T-helper 1 cell treated with Interleukin-12 subunit alpha and Interleukin-12 subunit beta and Interleukin-4 antibody, amounts not matched to agents 30 μg/mL and 1 μg/mL, for 36 hours (primary cell): ENCODE measurements around the gene TRIM63.
"Not testable (repeated sequence)": the region's sequence is repeated elsewhere in the genome, so short reads cannot be mapped to it uniquely, and the experiment has no call there.

Source experiments
- H3K27ac Mint-ChIP-seq: one replicate; pipeline ENCODE4 v1.8.0; 2021; ENCODE audit warnings: mild to moderate bottlenecking, mixed read lengths
- H3K27me3 Mint-ChIP-seq: one replicate; pipeline ENCODE4 v1.8.0; 2021; ENCODE audit warnings: low read depth, mixed read lengths
- H3K36me3 Mint-ChIP-seq: one replicate; pipeline ENCODE4 v1.8.0; 2021; ENCODE audit warnings: low read depth, mixed read lengths
- H3K4me1 Mint-ChIP-seq: one replicate; pipeline ENCODE4 v1.8.0; 2021; ENCODE audit warnings: low read depth, mixed read lengths
- H3K4me3 Mint-ChIP-seq: one replicate; pipeline ENCODE4 v1.8.0; 2021; ENCODE audit warnings: mild to moderate bottlenecking, moderate library complexity, mixed read lengths
- H3K9me3 Mint-ChIP-seq: one replicate; pipeline ENCODE4 v1.8.0; 2021; ENCODE audit warnings: mixed read lengths

TRIM63 gene

DNA sequence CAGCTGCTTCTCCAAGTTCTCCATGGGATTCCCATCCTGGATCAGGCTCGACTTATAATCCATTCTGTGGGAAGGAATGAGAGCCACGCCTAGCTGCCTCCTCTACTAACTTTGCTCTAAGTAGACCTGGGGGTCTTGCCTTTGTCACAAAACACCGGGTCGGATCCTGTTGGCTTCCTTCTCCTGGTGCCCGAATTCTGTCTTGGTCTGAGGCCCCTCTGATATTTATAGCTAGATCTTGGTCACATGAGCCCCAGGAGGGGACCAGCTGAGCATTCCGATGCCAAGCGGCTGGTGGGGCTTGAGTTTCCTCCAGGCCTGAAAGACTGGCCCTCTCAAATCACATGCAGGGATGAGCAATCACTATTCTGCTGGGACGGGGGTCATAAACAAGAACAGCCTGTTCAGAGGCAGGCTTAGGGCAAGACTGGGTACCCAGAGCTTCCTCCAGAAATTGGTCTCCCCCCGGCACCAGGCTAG, at the start of gene TRIM63:
TRIM63 (minus strand) TSS at position 199 of the 480 bp plus-strand sequence; CDS start at position 63, 136 bp downstream.
- Mint-ChIP-seq H3K27ac (no peak within 1 kb of the TSS), H3K27me3 (peaks cover 50% of the 10 kb centered on the region), H3K36me3 (no peaks in the 10 kb centered on the region), H3K9me3 (no peaks in the 10 kb centered on the region), H3K4me3 (no peak within 1 kb of the TSS), H3K4me1 (no peaks in the 10 kb centered on the region)

DNA sequence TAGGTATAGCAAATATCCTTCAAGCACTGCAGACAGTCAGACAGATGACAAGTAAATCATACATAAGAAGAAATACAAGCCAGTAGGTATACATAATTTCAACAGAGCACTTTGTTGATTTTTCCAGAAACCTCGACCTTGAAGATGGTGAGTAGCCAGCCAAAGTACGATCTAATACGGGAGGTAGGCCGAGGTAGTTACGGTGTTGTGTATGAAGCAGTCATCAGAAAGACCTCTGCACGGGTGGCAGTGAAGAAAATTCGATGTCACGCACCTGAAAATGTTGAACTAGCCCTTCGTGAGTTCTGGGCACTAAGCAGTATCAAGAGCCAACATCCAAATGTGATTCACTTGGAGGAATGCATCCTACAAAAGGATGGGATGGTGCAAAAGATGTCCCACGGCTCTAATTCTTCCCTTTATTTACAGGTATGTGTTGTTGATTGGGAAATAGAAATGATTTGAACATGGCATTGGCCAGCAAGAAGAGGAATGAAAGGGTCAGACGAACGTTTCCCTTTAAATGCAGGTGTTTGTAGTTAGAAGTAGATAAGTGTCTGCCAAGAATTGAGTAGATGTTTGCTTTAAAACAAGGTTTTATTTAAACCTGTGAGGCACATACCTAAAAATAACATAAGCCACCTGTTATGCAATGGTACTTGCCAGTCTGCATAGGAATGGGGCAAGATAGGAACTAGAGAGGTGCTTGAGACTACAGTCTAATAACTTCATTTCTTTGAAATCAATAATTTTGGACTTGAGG, 46.9 kb upstream of the TRIM63 start:
- peaks cover 17% of the 10 kb centered on the region for H3K36me3 Mint-ChIP-seq
- peaks cover 35% of the 10 kb centered on the region for H3K4me1 Mint-ChIP-seq
- no peaks in the 10 kb centered on the region for H3K9me3 Mint-ChIP-seq
- peak overlapping the region; percentile 31 for H3K4me3 Mint-ChIP-seq
- H3K27me3 Mint-ChIP-seq, result no peaks in the 10 kb centered on the region
- no peak overlapping the region for H3K27ac Mint-ChIP-seq

DNA sequence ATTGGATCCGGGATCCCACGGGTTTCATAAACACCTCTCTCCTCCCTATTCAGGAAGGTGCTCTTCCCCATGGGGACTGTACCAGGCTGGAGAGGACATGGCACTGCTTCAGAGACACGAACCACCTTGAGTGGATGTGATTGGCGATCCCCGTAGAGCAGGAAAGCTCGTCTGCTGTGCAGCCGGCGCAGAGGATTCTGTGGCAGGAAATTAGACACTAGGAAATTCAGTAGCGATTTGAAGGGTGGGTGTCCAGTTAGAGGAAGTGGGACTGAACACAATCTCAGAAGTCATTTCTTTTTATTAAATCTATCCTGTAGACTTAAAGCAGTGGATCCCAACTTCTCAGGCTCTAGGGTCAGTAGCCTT, 45.0 kb upstream of the TRIM63 start:
- H3K27ac Mint-ChIP-seq, result peak overlapping the region; percentile 90
- no peaks in the 10 kb centered on the region for H3K27me3 Mint-ChIP-seq
- H3K4me1 Mint-ChIP-seq, result peaks cover 27% of the 10 kb centered on the region
- peak overlapping the region; percentile 97 for H3K4me3 Mint-ChIP-seq
- H3K9me3 Mint-ChIP-seq, result no peaks in the 10 kb centered on the region
- peaks cover 6% of the 10 kb centered on the region for H3K36me3 Mint-ChIP-seq

DNA sequence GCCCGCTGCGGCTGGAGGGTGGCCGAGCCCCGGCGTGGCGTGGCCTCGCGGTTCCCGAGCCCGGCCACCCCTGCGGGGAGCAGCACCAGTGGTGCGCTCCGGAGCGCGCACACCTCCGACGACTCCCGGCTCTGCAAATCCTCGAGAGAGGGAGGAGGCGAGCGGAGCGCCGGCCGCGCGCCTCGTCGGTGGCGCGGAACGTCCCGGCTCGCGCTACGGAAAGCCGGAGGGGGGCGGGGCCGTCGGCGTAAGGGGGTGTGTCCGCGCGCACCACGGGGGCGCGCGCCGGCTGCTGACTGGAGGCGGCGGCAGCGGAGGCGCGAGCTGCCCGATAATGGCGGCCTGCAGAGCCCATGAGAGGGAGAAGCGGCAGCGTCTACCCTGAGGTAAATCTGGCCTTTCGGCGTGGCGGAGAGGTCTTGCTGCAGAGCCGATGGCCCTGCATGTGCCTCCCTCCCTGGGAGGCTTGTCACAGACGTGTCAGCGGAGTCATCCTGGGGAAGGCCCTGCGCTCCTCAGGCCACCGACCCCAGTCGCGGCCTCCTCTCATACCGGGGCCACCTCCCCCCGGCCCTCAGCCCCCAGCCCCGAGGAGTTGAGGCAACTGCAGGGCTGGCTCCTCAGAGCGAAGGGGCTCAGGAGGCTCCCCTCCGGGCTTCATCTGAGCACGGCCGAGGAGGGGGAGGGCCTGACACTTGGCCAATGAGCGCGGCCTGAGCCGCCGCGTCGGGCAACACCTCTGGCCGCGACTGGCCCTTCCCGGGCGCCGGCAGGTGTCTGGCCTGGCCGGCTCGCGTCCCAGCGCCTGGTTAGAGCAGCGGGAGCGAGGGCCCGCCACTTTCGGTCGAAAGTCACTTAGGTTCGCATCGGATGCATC, 44.3 kb upstream of the TRIM63 start, which contains the start of gene PDIK1L:
PDIK1L (plus strand) TSS at position 295 of the 877 bp plus-strand sequence. CDS start 2,485 bp downstream, outside the sequence.
- Mint-ChIP-seq H3K4me3 (peak within 1 kb of the TSS; percentile 97), H3K27me3 (no peaks in the 10 kb centered on the region), H3K27ac (peak within 1 kb of the TSS; percentile 92), H3K36me3 (peaks cover 6% of the 10 kb centered on the region), H3K4me1 (peaks cover 27% of the 10 kb centered on the region), H3K9me3 (no peaks in the 10 kb centered on the region)

DNA sequence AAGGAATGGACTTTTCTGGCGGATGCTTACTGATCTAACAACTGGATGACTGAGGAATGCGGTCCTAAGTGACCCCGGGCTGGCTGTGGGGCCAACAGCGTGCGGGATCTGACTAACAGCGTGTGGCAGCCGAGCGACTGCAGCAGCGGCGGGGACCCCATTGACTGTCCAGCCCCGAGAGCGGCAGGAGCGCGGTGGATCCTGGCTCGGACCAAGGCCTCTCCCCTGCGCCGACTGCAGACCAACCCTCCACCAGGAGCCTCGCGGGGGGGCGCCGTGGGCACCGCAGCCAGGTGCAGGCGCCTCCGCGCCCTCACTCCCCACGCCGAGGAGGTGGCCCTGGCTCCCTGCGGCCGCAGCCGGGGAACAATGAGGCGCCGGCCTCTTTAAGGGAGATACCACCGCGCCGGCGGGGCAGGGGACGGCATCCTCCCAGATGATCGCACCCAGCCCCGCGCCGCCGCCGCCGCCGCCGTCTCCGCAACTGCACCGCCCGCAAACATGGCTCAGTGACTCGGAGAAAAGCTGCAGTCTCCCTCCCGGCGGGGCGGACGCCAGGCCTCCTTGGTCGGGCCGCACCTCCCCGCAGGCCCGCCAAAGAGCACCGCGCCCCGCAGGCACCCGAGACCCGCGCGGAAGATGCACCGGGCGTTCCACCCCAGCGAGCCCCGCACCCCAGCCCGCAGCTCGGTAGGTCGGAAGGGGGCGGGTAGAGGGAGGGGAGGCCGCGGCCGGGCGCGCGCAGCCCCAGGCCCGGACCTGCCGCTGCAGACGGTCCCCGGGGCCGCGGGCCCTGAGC, 43.5 kb upstream of the TRIM63 start:
- peaks cover 6% of the 10 kb centered on the region for H3K36me3 Mint-ChIP-seq
- H3K9me3 Mint-ChIP-seq, result no peaks in the 10 kb centered on the region
- H3K27me3 Mint-ChIP-seq, result no peaks in the 10 kb centered on the region
- peaks cover 27% of the 10 kb centered on the region for H3K4me1 Mint-ChIP-seq
- peak overlapping the region; percentile 82 for H3K27ac Mint-ChIP-seq
- H3K4me3 Mint-ChIP-seq, result peak overlapping the region; percentile 89

DNA sequence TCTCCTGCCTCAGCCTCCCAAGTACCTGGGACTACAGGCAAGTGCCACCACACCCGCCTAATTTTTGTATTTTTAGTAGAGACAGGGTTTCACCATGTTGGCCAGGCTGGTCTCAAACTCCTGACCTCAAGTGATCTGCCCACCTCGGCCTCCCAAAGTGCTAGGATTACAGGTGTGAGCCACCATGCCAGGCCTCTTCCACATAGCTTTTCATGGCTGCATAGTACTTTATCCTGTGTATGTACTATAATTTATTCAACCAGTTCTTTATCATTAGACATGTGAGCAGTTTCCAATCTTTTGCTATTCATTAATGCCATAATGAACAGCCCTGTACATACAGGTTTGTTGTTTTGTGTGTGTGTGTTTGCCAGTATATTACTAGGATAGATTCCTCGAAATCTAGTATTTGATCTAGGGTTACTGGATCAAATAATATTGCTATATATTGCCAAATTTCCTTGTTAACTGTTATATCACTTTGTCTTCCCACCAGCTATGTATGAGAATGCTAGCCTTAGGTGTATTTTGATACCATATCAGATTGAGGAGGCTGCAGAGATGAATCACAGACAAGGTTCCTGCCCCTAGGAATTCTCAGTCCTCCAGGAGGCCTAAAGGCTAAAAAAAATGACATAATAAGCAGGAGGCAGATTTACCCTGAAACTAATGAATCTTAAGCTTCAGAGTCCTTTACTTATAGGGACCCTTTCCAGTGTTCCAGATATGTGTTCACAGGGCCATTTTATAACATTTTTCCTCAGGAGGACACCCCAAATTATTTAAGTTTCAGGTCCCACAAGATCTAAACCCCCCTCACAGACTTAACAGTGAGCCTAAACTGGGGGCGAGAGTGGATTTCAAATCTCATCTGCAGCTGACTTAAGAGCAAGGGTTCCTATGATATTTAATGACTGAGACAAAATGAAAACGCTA, 42.1 kb upstream of the TRIM63 start:
- Mint-ChIP-seq H3K4me3 (peak overlapping the region; percentile 89), H3K9me3 (no peaks in the 10 kb centered on the region), H3K27me3 (peaks cover 3% of the 10 kb centered on the region), H3K36me3 (peaks cover 4% of the 10 kb centered on the region), H3K27ac (no peak overlapping the region), H3K4me1 (peaks cover 22% of the 10 kb centered on the region)

DNA sequence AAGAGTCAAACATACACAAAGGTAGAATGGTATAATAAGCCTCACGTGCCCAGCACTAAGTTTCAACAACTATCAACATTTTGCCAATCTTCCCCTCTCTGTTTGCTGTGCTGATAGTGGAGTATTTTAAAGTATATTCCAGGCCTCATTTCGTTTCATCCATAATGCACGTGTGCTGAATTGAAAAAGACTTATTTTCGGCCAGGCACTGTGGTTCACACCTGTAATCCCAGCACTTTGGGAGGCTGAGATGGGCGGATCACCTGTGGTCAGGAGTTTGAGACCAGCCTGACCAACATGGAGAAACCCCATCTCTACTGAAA, 37.8 kb upstream of the TRIM63 start:
- H3K27ac Mint-ChIP-seq, H3K36me3 Mint-ChIP-seq, H3K4me3 Mint-ChIP-seq, H3K9me3 Mint-ChIP-seq, H3K4me1 Mint-ChIP-seq: not testable (repeated sequence)
- H3K27me3 Mint-ChIP-seq, result peaks cover 25% of the 10 kb centered on the region

DNA sequence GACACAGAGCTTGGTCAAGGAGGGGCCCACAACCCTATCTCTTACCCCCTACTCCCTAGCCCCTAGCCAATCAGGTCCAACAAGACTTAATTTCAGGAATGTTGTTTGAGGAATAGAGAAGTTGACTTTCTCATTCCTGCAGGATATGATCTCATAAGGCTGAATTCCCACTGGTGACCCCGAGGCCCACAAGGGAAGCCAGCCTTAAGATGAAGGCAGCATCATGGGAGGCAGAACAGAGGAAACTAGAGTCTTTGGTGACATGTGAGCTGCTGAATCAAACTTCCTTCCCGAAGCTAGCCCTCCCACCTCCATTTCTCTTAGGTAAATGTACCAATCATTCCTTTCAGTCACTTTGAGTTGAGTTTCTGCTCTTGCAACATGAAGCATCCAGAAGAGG, 35.1 kb upstream of the TRIM63 start:
- H3K27me3 Mint-ChIP-seq, result peaks cover 26% of the 10 kb centered on the region
- no peaks in the 10 kb centered on the region for H3K36me3 Mint-ChIP-seq
- no peak overlapping the region for H3K4me3 Mint-ChIP-seq
- H3K9me3 Mint-ChIP-seq, result no peaks in the 10 kb centered on the region
- H3K4me1 Mint-ChIP-seq, result peaks cover 4% of the 10 kb centered on the region
- no peak overlapping the region for H3K27ac Mint-ChIP-seq

DNA sequence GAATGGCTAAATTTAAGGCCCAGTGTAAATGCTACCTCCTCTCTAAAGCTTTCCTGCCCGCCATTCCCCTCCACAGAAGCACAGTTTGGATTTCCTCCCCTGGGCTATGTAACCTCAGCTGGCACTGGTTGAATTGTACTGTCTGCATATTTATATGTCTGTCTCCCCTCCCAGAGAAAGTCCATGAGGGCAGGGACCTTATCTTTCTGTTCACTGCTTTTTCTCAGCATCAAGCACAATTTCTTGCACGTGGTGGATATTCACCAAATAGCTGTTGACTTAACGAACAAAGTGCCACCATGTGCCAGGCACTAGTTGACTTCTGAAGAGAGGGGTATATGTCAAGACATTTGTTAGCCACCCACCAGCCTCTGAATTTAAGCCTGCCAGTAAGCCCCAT, 34.7 kb upstream of the TRIM63 start:
- Mint-ChIP-seq H3K9me3 (no peaks in the 10 kb centered on the region), H3K36me3 (no peaks in the 10 kb centered on the region), H3K4me1 (peaks cover 6% of the 10 kb centered on the region), H3K27me3 (peaks cover 26% of the 10 kb centered on the region), H3K4me3 (no peak overlapping the region), H3K27ac (no peak overlapping the region)

DNA sequence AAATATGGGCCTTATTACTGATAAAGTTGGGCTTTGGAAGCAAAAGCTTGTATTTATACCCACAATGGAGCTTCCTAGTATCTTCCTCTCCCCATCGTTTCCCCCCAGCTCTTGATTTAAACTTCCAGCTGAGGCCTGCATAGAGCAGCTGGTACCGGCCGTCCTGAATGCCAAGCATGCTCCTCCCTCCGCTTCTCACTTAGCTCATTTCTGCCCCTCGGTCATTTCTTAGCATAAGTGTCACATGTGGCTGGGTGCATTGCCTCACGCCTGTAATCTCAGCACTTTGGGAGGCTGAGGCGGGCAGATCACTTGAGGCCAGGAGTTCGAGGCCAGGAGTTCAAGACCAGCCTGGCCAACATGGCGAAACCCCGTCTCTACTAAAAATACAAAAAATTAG, 32.8 kb upstream of the TRIM63 start:
- H3K4me1 Mint-ChIP-seq, H3K4me3 Mint-ChIP-seq, H3K27ac Mint-ChIP-seq, H3K36me3 Mint-ChIP-seq, H3K9me3 Mint-ChIP-seq: not testable (repeated sequence)
- H3K27me3 Mint-ChIP-seq, result peaks cover 32% of the 10 kb centered on the region

DNA sequence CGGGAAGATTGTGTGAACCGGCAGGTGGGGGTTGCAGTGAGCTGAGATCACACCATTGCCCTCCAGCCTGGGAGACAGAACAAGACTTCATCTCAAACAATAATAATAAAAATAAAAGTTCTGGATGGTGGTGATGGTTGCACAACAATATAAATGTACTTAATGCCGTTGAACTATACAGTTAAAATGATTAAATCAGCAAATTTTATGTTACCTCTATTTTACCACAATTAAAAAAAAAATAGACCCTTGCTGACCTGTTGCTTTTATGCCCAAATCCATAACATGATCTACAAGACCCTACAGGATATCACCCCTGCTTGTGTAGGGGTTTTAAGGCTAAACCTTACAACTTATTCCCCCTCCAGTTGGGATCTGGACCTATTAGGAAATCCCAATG, 32.4 kb upstream of the TRIM63 start:
- Mint-ChIP-seq H3K4me1 (peaks cover 6% of the 10 kb centered on the region), H3K36me3 (no peaks in the 10 kb centered on the region), H3K9me3 (no peaks in the 10 kb centered on the region), H3K4me3 (no peak overlapping the region), H3K27me3 (peaks cover 30% of the 10 kb centered on the region), H3K27ac (no peak overlapping the region)

DNA sequence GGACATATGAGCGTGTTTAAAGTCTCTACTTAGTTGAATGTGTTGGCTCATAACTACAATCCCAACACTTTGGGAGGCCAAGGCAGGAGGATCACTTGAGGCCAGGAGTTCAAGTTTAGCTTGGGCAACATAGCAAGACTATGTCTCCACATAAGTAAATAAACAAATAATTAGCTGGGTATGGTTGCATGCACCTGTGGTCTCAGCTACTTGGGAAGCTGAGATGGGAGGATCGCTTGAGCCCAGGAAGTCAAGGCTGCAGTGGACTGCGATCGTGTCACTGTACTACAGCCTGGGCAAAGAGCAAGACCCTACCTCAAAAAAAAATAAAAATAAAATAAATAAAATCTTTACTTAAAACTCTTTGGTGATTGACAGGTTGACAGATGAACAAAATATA, 31.2 kb upstream of the TRIM63 start:
- H3K27me3 Mint-ChIP-seq, result peaks cover 34% of the 10 kb centered on the region
- no peak overlapping the region for H3K4me3 Mint-ChIP-seq
- H3K27ac Mint-ChIP-seq, result no peak overlapping the region
- no peaks in the 10 kb centered on the region for H3K36me3 Mint-ChIP-seq
- no peaks in the 10 kb centered on the region for H3K9me3 Mint-ChIP-seq
- peaks cover 6% of the 10 kb centered on the region for H3K4me1 Mint-ChIP-seq

DNA sequence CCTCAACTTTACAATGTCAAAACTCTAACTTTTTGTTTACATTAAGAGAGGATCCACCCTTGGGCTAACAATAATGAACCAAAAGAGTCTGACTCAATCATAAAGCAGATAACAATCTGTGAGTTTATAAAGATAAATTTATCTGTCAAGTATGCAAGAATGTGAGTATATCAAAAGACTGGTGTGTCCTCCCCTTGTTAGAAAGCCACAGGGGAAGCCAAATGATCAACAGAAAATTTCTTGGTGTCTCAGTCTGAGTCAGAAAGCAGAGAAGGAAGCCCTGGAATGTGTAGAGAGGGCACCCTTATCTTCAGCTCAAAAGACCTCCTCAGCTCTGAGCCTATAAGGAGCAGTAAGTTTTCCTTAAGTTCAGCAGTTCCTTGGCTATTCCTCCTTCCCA, 30.3 kb upstream of the TRIM63 start:
- H3K9me3 Mint-ChIP-seq, result no peaks in the 10 kb centered on the region
- H3K27ac Mint-ChIP-seq, result no peak overlapping the region
- H3K4me3 Mint-ChIP-seq, result no peak overlapping the region
- H3K4me1 Mint-ChIP-seq, result peaks cover 6% of the 10 kb centered on the region
- peaks cover 34% of the 10 kb centered on the region for H3K27me3 Mint-ChIP-seq
- no peaks in the 10 kb centered on the region for H3K36me3 Mint-ChIP-seq
